Stimulated activated naive B cell treated with anti-CD40 and anti-IgM and Interleukin-4, amounts not matched to agents 10 μg/mL and 1 μg/mL and 100 μg/mL, for 72 hours (primary cell): ENCODE results near the gene IL2RG.
A peak's percentile ranks its signal among the peaks of the same experiment; 100 is the strongest.

Experiments
- ATAC-seq, 2 donors: fragments of 150-1000 bp; cut with Tn5 transposase; replicated peaks; 2 replicates each; pipeline ENCODE4 v1.10.0; 2021; ENCODE audit warnings: moderate library complexity in 1 of 2
- DNase-seq: peaks from one replicate; pipeline ENCODE4 v3.0.0; 2021
- H3K27ac Mint-ChIP-seq: one replicate; pipeline ENCODE4 v1.8.0; 2022; ENCODE audit warnings: mild to moderate bottlenecking, mixed read lengths
- H3K27me3 Mint-ChIP-seq, 2 donors: one replicate each; pipeline ENCODE4 v1.8.0; 2022; ENCODE audit warnings: mixed read lengths in 2 of 2
- H3K36me3 Mint-ChIP-seq, 2 donors: one replicate each; pipeline ENCODE4 v1.8.0; 2022; ENCODE audit warnings: mixed read lengths in 2 of 2, mild to moderate bottlenecking in 1 of 2
- H3K4me1 Mint-ChIP-seq, 2 donors: one replicate each; pipeline ENCODE4 v1.8.0; 2022; ENCODE audit warnings: mixed read lengths in 2 of 2, mild to moderate bottlenecking in 1 of 2
- H3K4me3 Mint-ChIP-seq, 2 donors: one replicate each; pipeline ENCODE4 v1.8.0; 2022; ENCODE audit warnings: mild to moderate bottlenecking in 2 of 2, mixed read lengths in 2 of 2, moderate library complexity in 1 of 2
- H3K9me3 Mint-ChIP-seq, 2 donors: one replicate each; pipeline ENCODE4 v1.8.0; 2022; ENCODE audit warnings: mixed read lengths in 2 of 2, mild to moderate bottlenecking in 1 of 2

Gene IL2RG

DNA sequence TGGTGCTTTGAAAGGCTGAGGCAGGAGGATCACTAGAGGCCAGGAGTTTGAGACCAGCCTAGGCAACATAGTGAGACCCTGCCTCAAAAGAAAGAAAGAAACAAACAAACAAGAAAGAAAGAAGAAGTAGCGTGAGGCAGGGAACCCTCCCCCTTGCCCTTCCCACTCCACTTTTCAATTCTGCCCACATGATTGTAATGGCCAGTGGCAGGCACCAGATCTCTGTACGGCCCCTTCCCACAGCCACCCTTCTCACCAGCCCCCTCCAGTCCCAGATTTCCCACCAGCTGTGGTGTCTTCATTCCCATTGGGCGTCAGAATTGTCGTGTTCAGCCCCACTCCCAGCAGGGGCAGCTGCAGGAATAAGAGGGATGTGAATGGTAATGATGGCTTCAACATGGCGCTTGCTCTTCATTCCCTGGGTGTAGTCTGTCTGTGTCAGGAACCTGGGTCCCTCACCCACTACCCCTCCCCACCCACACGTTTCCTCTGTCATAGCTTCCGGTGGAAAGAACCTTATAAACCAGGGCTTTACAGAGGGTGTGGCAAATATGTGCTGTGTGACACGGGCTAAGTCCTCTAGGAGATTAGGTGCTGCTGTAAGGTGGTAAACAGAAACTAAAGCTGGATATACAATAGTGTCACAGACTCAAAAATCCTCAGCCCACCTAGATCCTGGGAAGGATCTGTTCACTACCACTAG is at the start of gene IL2RG:
TSS of gene IL2RG (minus strand) at position 437 of the 703 bp plus-strand sequence. CDS start at position 399, 38 bp downstream.
- H3K27ac Mint-ChIP-seq: peak within 1 kb of the TSS; percentile 92
- peak; percentile 70 for DNase-seq

GRCh38 chrX:71160475-71160874 is 49.1 kb upstream of the IL2RG start:
- Mint-ChIP-seq H3K9me3 (no peaks in the 10 kb centered on the region), H3K27me3 (peaks cover 0 to 4% of the 10 kb centered on the region in 2 donors), H3K4me3 (no peak overlapping the region), H3K36me3 (peaks cover 3 to 16% of the 10 kb centered on the region in 2 donors), H3K27ac (no peak overlapping the region), H3K4me1 (peaks cover 4 to 13% of the 10 kb centered on the region in 2 donors)
- no peak for DNase-seq
- no peak for ATAC-seq

More for the DNA sequence above, at the start of gene IL2RG:
- Mint-ChIP-seq H3K4me1 (peaks cover 28 to 54% of the 10 kb centered on the region in 2 donors), H3K27me3 (peaks cover 0 to 4% of the 10 kb centered on the region in 2 donors), H3K36me3 (peaks cover 38 to 40% of the 10 kb centered on the region in 2 donors), H3K4me3 (peak within 1 kb of the TSS; percentile 83 to 93), H3K9me3 (peaks cover 0 to 3% of the 10 kb centered on the region in 2 donors)
- ATAC-seq: peak; percentile 94 to 97

DNA sequence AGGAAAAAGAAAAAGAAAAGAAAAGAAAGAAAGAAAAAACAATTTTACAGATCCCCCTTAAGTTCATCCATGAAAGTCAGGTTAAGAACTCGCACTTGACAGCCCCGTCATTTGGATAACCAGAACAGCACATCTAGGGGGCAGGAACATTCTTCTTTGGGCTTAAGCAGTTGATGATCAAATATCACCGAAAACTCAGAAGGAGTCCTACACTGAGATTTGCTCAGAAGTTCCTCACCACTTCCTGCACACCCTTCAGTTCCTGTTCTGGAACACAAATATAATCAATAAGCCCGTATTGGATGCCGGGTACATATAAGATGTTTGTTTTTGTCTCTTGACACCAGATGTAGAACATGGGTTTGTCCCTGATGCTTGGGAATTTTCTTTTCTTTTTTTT is 48.0 kb upstream of the IL2RG start:
- DNase-seq (no peak), ATAC-seq (no peak)
- Mint-ChIP-seq H3K4me3 (no peak overlapping the region), H3K27me3 (peaks cover 0 to 4% of the 10 kb centered on the region in 2 donors), H3K4me1 (peaks cover 7 to 22% of the 10 kb centered on the region in 2 donors), H3K36me3 (peaks cover 3 to 16% of the 10 kb centered on the region in 2 donors), H3K27ac (no peak overlapping the region), H3K9me3 (no peaks in the 10 kb centered on the region)

DNA sequence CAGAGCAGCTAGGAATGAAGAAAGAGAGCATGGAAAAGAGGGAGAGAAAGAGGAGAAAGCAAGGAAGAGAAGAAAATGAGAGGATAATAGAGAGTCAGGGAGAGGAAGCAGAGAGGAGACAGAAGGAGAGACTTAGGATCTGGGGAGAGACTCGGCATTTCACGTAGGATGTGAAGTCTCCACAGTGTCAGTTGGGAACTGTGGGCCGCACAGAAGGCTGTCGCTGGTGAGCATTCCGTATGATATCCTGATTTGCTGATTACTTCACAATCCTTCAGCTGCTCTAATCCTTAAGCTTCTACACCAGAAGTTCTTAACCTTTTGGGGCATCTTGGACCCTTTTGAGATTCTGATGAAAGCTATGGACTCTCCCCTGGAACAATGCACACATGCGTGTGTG is 47.2 kb upstream of the IL2RG start:
- ATAC-seq (no peak), DNase-seq (no peak)
- Mint-ChIP-seq H3K4me1 (peaks cover 7 to 22% of the 10 kb centered on the region in 2 donors), H3K27me3 (peaks cover 0 to 4% of the 10 kb centered on the region in 2 donors), H3K4me3 (no peak overlapping the region), H3K9me3 (no peaks in the 10 kb centered on the region), H3K36me3 (peaks cover 3 to 13% of the 10 kb centered on the region in 2 donors), H3K27ac (no peak overlapping the region)

DNA sequence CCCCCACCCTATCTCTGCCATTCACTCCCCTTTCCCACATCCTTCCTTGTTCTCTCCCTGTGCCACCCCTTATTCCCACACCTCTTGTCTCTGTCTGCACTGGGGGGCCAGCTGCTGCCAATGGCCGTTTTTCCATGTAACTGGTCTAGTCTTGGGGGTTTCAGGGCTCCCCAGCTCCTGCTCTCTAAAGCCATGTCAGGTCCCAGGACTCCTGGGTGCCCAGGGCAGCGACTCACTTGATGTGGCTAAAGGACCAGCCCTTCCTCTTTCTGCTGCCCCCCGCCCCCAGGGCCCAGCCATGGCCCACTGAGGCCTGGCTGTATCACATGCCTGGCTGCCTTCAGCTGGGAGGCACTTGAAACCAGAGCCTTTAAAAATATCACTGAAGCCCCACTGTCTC is 43.3 kb upstream of the IL2RG start:
- no peak for ATAC-seq
- Mint-ChIP-seq H3K4me1 (peaks cover 7 to 14% of the 10 kb centered on the region in 2 donors), H3K27ac (no peak overlapping the region), H3K27me3 (peaks cover 0 to 4% of the 10 kb centered on the region in 2 donors), H3K4me3 (no peak overlapping the region), H3K36me3 (peaks cover 0 to 5% of the 10 kb centered on the region in 2 donors), H3K9me3 (no peaks in the 10 kb centered on the region)
- DNase-seq: no peak

- no peak for DNase-seq
- peaks cover 7 to 14% of the 10 kb centered on the region in 2 donors for H3K4me1 Mint-ChIP-seq
- H3K27ac Mint-ChIP-seq: no peak overlapping the region
- peaks cover 0 to 4% of the 10 kb centered on the region in 2 donors for H3K27me3 Mint-ChIP-seq
- no peaks in the 10 kb centered on the region for H3K9me3 Mint-ChIP-seq
- H3K36me3 Mint-ChIP-seq: peaks cover 0 to 5% of the 10 kb centered on the region in 2 donors
- no peak overlapping the region for H3K4me3 Mint-ChIP-seq
- no peak for ATAC-seq
Measured at GRCh38 chrX:71154196-71154595, 42.8 kb upstream of the IL2RG start.

GRCh38 chrX:71151366-71151765 is 40.0 kb upstream of the IL2RG start:
- Mint-ChIP-seq H3K27me3 (peaks cover 0 to 4% of the 10 kb centered on the region in 2 donors), H3K4me1 (peaks cover 9 to 16% of the 10 kb centered on the region in 2 donors), H3K4me3 (no peak overlapping the region), H3K36me3 (peaks cover 0 to 2% of the 10 kb centered on the region in 2 donors), H3K9me3 (no peaks in the 10 kb centered on the region), H3K27ac (no peak overlapping the region)
- ATAC-seq (no peak), DNase-seq (no peak)

GRCh38 chrX:71148278-71148663 is 36.9 kb upstream of the IL2RG start:
- no peak for DNase-seq
- ATAC-seq: no peak
- peaks cover 13 to 19% of the 10 kb centered on the region in 2 donors for H3K4me1 Mint-ChIP-seq
- H3K4me3 Mint-ChIP-seq: no peak overlapping the region
- H3K9me3 Mint-ChIP-seq: no peaks in the 10 kb centered on the region
- H3K36me3 Mint-ChIP-seq: peaks cover 0 to under 1% of the 10 kb centered on the region in 2 donors
- H3K27me3 Mint-ChIP-seq: no peaks in the 10 kb centered on the region
- H3K27ac Mint-ChIP-seq: no peak overlapping the region

DNA sequence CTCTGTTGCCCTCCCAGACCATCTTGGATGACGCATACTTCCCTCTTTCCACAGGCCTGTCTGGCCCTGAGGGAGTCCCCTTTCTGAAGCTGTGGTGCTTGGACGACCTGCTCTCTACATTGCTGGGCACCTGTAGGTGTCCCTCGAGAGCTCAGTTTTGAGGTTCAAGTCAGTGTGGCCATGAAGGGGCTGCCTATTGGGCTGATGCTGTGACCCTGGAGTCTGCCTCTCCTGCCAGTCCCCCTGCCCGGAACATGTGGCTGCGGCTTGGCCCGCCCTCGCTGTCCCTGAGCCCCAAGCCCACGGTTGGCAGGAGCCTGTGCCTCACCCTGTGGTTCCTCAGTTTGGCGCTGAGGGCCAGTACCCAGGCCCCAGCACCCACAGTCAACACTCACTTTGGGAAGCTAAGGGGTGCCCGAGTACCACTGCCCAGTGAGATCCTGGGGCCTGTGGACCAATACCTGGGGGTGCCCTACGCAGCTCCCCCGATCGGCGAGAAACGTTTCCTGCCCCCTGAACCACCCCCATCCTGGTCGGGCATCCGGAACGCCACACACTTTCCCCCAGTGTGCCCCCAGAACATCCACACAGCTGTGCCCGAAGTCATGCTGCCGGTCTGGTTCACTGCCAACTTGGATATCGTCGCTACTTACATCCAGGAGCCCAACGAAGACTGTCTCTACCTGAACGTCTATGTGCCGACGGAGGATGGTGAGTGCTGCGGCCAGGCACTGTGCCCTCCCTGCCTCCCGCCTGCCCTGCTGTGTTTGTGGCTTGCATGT is 36.3 kb upstream of the IL2RG start:
- Mint-ChIP-seq H3K36me3 (peaks cover 0 to 3% of the 10 kb centered on the region in 2 donors), H3K4me3 (no peak overlapping the region), H3K9me3 (no peaks in the 10 kb centered on the region), H3K27me3 (no peaks in the 10 kb centered on the region), H3K4me1 (peaks cover 13 to 19% of the 10 kb centered on the region in 2 donors), H3K27ac (peak overlapping the region; percentile 21)
- peak in 1 of 2 donors; percentile 35 for ATAC-seq
- no peak for DNase-seq

- no peak for ATAC-seq
- peak within 1 kb of the TSS; percentile 19 to 61 for H3K4me3 Mint-ChIP-seq
- no peaks in the 10 kb centered on the region for H3K9me3 Mint-ChIP-seq
- DNase-seq: no peak
- peaks cover 13 to 19% of the 10 kb centered on the region in 2 donors for H3K4me1 Mint-ChIP-seq
- H3K27ac Mint-ChIP-seq: peak within 1 kb of the TSS; percentile 71
- H3K36me3 Mint-ChIP-seq: peaks cover 0 to 4% of the 10 kb centered on the region in 2 donors
- H3K27me3 Mint-ChIP-seq: no peaks in the 10 kb centered on the region
Measured at GRCh38 chrX:71144651-71145050, 33.3 kb upstream of the IL2RG start, which contains the start of gene NLGN3. Gene NLGN3 (plus strand): TSS chrX:71144841. CDS start chrX:71147750, 2,909 bp downstream.

- H3K27ac Mint-ChIP-seq: no peak overlapping the region
- H3K4me3 Mint-ChIP-seq: no peak overlapping the region
- H3K27me3 Mint-ChIP-seq: no peaks in the 10 kb centered on the region
- peaks cover 7 to 9% of the 10 kb centered on the region in 2 donors for H3K36me3 Mint-ChIP-seq
- no peaks in the 10 kb centered on the region for H3K9me3 Mint-ChIP-seq
- ATAC-seq (no peak), DNase-seq (no peak)
- peaks cover 13 to 19% of the 10 kb centered on the region in 2 donors for H3K4me1 Mint-ChIP-seq
Measured at GRCh38 chrX:71143508-71143907, 32.1 kb upstream of the IL2RG start.

GRCh38 chrX:71140440-71140839 is 29.1 kb upstream of the IL2RG start:
- H3K9me3 Mint-ChIP-seq: no peaks in the 10 kb centered on the region
- no peak overlapping the region for H3K27ac Mint-ChIP-seq
- no peaks in the 10 kb centered on the region for H3K27me3 Mint-ChIP-seq
- no peak for DNase-seq
- no peak overlapping the region for H3K4me3 Mint-ChIP-seq
- peaks cover 7 to 12% of the 10 kb centered on the region in 2 donors for H3K4me1 Mint-ChIP-seq
- no peak for ATAC-seq
- peaks cover 20 to 28% of the 10 kb centered on the region in 2 donors for H3K36me3 Mint-ChIP-seq

GRCh38 chrX:71131510-71131909 is 20.1 kb upstream of the IL2RG start:
- Mint-ChIP-seq H3K9me3 (no peaks in the 10 kb centered on the region), H3K4me1 (peaks cover 12 to 13% of the 10 kb centered on the region in 2 donors), H3K27ac (no peak overlapping the region), H3K27me3 (no peaks in the 10 kb centered on the region), H3K4me3 (no peak overlapping the region), H3K36me3 (peaks cover 43 to 44% of the 10 kb centered on the region in 2 donors)
- DNase-seq (no peak), ATAC-seq (no peak)

DNA sequence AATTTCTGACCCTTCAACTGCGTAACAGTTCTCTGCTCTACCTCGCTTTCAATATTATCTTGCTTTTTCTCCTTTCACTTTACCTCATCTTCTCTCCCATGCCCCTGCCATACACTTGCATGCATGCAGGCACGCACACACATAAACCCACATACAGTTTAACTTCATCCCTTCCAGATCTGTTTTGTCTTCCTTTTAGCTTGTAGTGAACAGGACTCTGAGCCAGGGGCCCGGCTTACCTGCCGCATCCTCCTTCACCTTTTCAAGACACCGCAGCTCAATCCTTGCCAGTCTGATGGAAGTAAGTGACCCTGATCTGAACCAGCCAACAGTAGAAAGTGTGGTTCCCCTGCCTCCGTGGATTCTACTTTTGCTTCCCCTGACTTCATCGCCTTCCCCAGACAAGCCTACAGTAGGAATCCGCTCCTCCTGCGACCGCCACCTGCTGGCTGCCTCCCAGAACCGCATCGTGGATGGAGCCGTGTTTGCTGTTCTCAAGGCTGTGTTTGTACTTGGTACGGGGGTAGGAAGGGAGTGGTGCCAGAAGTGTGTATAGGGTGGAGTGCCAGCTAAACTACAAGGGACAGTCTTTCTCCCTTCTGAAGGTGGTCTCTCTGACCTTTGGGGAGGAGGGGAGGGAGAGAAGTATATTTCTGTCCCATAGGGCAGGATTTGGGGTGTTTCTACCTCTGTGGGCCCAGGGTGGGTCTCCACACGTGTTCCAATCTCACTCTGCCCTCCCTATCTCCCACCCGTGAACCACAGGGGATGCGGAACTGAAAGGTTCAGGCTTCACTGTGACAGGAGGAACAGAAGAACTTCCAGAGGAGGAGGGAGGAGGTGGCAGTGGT is 17.8 kb upstream of the IL2RG start:
- ATAC-seq: peak; percentile 83 to 92
- Mint-ChIP-seq H3K9me3 (no peaks in the 10 kb centered on the region), H3K27ac (peak overlapping the region; percentile 70), H3K36me3 (peaks cover 41 to 44% of the 10 kb centered on the region in 2 donors), H3K4me3 (no peak overlapping the region), H3K27me3 (peaks cover 0 to 5% of the 10 kb centered on the region in 2 donors), H3K4me1 (peaks cover 18 to 20% of the 10 kb centered on the region in 2 donors)
- DNase-seq: peak; percentile 48
